ENCODE data around the gene HAPLN1.

The HAPLN1 gene

DNA sequence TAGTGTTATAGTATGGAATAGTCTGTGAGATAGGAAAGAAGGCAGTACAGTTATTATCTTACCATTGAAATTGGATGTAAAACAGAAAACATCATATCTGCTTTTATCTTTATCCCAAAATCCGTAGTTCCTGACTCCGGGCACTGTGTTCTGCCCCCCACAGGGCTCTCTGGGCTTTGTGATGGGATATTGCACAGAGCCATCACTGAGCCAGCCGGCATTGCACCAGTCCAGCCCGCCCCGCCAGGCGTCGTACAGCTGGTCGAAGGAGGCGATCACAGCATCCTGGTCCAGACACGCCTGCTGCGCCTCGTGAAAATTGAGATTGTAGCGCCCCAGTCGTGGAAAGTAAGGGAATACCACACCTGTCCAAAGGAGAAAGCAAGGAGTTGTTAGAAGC lies 76.4 kb downstream of the HAPLN1 start:
- Histone ChIP-seq H2AFZ (ENCODE audit: low read depth) (no peak overlapping the region), H3K27ac (no peak overlapping the region), H3K27me3 (ENCODE audit: insufficient read depth, low read depth) (no peaks in the 10 kb centered on the region), H3K4me3 (IDR thresholded peaks at IDR 0.05; ENCODE audit: insufficient read depth, low read depth, low read length) (no peak overlapping the region), H3K4me2 (no peak overlapping the region), H3K9ac (no peak overlapping the region), H3K36me3 (ENCODE audit: insufficient read depth) (no peaks in the 10 kb centered on the region), H3K79me2 (ENCODE audit: insufficient read depth, low read depth) (no peaks in the 10 kb centered on the region), H3K4me1 (ENCODE audit: low read depth, poor library complexity, severe bottlenecking) (peaks cover 6% of the 10 kb centered on the region), H4K20me1 (ENCODE audit: insufficient read depth) (no peaks in the 10 kb centered on the region)
- TF ChIP-seq, protein P1, sequence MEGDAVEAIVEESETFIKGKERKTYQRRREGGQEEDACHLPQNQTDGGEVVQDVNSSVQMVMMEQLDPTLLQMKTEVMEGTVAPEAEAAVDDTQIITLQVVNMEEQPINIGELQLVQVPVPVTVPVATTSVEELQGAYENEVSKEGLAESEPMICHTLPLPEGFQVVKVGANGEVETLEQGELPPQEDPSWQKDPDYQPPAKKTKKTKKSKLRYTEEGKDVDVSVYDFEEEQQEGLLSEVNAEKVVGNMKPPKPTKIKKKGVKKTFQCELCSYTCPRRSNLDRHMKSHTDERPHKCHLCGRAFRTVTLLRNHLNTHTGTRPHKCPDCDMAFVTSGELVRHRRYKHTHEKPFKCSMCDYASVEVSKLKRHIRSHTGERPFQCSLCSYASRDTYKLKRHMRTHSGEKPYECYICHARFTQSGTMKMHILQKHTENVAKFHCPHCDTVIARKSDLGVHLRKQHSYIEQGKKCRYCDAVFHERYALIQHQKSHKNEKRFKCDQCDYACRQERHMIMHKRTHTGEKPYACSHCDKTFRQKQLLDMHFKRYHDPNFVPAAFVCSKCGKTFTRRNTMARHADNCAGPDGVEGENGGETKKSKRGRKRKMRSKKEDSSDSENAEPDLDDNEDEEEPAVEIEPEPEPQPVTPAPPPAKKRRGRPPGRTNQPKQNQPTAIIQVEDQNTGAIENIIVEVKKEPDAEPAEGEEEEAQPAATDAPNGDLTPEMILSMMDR (conservative IDR thresholded peaks at IDR 0.05; ENCODE audit: low read depth, low read length), result no peak

DNA sequence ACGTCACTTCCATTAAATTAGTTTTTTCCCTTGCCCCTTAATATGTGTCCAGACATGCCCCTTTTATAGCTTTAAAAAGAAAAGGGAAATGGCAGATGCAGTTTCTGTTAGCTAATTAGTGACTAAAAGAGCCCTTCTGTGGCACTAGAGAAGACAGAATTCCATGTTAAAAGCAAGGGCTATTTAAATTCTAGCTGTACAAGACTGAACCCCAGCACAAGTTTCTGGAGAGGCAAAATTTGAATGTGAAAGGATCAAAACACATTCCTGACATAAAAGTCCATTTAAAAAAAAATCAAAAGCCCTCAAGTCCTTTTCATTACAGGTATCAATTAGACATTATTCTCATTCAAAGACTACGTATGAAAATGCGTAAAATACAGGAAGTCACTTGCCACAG lies 78.7 kb downstream of the HAPLN1 start:
- Histone ChIP-seq H3K9ac (no peak overlapping the region), H3K4me2 (no peak overlapping the region), H4K20me1 (ENCODE audit: insufficient read depth) (no peaks in the 10 kb centered on the region), H3K79me2 (ENCODE audit: insufficient read depth, low read depth) (no peaks in the 10 kb centered on the region), H3K27ac (no peak overlapping the region), H3K4me3 (IDR thresholded peaks at IDR 0.05; ENCODE audit: insufficient read depth, low read depth, low read length) (no peak overlapping the region), H3K4me1 (ENCODE audit: low read depth, poor library complexity, severe bottlenecking) (peaks cover 6% of the 10 kb centered on the region), H2AFZ (ENCODE audit: low read depth) (no peak overlapping the region), H3K27me3 (ENCODE audit: insufficient read depth, low read depth) (no peaks in the 10 kb centered on the region), H3K36me3 (ENCODE audit: insufficient read depth) (no peaks in the 10 kb centered on the region)
- TF ChIP-seq, protein P1 (conservative IDR thresholded peaks at IDR 0.05; ENCODE audit: low read depth, low read length), result no peak

GRCh38 chr5:83639911-83640310 lies 80.7 kb downstream of the HAPLN1 start:
- no peak overlapping the region for H3K27ac ChIP-seq
- TF ChIP-seq, protein P1 (conservative IDR thresholded peaks at IDR 0.05; ENCODE audit: low read depth, low read length), result no peak
- no peaks in the 10 kb centered on the region for H3K79me2 ChIP-seq (ENCODE audit: insufficient read depth, low read depth)
- no peak overlapping the region for H3K4me3 ChIP-seq (IDR thresholded peaks at IDR 0.05; ENCODE audit: insufficient read depth, low read depth, low read length)
- no peaks in the 10 kb centered on the region for H3K4me1 ChIP-seq (ENCODE audit: low read depth, poor library complexity, severe bottlenecking)
- no peak overlapping the region for H3K4me2 ChIP-seq
- no peak overlapping the region for H3K9ac ChIP-seq
- H4K20me1 ChIP-seq (ENCODE audit: insufficient read depth), result no peaks in the 10 kb centered on the region
- H2AFZ ChIP-seq (ENCODE audit: low read depth), result no peak overlapping the region
- no peaks in the 10 kb centered on the region for H3K27me3 ChIP-seq (ENCODE audit: insufficient read depth, low read depth)
- H3K36me3 ChIP-seq (ENCODE audit: insufficient read depth), result no peaks in the 10 kb centered on the region

GRCh38 chr5:83636156-83636555 lies 84.5 kb downstream of the HAPLN1 start:
- H2AFZ ChIP-seq (ENCODE audit: low read depth), result no peak overlapping the region
- TF ChIP-seq, protein P1 (conservative IDR thresholded peaks at IDR 0.05; ENCODE audit: low read depth, low read length), result no peak
- no peak overlapping the region for H3K9ac ChIP-seq
- no peaks in the 10 kb centered on the region for H3K36me3 ChIP-seq (ENCODE audit: insufficient read depth)
- no peaks in the 10 kb centered on the region for H3K79me2 ChIP-seq (ENCODE audit: insufficient read depth, low read depth)
- H3K4me1 ChIP-seq (ENCODE audit: low read depth, poor library complexity, severe bottlenecking), result no peaks in the 10 kb centered on the region
- H3K4me3 ChIP-seq (IDR thresholded peaks at IDR 0.05; ENCODE audit: insufficient read depth, low read depth, low read length), result no peak overlapping the region
- H4K20me1 ChIP-seq (ENCODE audit: insufficient read depth), result no peaks in the 10 kb centered on the region
- H3K27ac ChIP-seq, result no peak overlapping the region
- H3K27me3 ChIP-seq (ENCODE audit: insufficient read depth, low read depth), result no peaks in the 10 kb centered on the region
- no peak overlapping the region for H3K4me2 ChIP-seq
